GM13977 (cell line): ENCODE results near the gene TAS2R1.

Experiments
- DNase-seq: peaks from one replicate; pipeline ENCODE4 v3.0.0; 2012; ENCODE audit warnings: low spot score
- in situ Hi-C: fragments of 300-500 bp; cut with MboI; formaldehyde crosslinking; loops from one replicate; pipeline ENCODE4 v1.12.0; 2022; ENCODE audit warnings: low sequenced_read_pairs, low pct_unique_long_range_greater_than_20kb, mixed read lengths, inconsistent platforms; ENCODE audit not compliant: unreplicated experiment
- TF ChIP-seq, protein P1 (sequence below): IDR thresholded peaks from 2 replicates; pipeline ENCODE4 v1.5.1; 2012; ENCODE audit warnings: mild to moderate bottlenecking, control low read depth; ENCODE audit not compliant: insufficient read depth; ENCODE audit errors: extremely low read depth, missing control alignments

TAS2R1 gene

DNA sequence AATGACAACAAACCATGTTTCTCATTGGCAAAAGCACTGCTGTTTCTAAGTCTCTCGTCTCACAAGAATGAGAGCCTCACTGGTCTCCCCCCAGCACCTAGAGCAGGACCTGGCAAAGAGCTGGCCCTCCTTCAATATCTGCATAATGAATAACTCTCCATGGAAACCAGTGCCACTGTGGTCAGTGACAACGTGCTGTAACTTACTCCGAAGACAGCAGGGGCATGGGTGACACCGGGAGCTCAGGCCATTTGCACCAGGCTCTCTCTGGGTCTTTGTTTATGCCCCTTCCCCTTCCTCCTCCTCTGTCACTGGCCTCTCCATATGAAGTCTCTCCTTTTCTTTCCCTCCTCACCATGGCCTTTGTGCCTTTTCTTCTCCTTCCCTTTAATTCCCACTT lies 33.3 kb downstream of the TAS2R1 start:
- in situ Hi-C loops = no loop called here
- TF ChIP-seq, protein P1, sequence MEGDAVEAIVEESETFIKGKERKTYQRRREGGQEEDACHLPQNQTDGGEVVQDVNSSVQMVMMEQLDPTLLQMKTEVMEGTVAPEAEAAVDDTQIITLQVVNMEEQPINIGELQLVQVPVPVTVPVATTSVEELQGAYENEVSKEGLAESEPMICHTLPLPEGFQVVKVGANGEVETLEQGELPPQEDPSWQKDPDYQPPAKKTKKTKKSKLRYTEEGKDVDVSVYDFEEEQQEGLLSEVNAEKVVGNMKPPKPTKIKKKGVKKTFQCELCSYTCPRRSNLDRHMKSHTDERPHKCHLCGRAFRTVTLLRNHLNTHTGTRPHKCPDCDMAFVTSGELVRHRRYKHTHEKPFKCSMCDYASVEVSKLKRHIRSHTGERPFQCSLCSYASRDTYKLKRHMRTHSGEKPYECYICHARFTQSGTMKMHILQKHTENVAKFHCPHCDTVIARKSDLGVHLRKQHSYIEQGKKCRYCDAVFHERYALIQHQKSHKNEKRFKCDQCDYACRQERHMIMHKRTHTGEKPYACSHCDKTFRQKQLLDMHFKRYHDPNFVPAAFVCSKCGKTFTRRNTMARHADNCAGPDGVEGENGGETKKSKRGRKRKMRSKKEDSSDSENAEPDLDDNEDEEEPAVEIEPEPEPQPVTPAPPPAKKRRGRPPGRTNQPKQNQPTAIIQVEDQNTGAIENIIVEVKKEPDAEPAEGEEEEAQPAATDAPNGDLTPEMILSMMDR = no peak
- DNase-seq = no peak

- TF ChIP-seq, protein P1 = no peak
- no peak for DNase-seq
- in situ Hi-C loops = no loop called here
These were observed 33.9 kb downstream of the TAS2R1 start for GRCh38 chr5:9596171-9596780.

DNA sequence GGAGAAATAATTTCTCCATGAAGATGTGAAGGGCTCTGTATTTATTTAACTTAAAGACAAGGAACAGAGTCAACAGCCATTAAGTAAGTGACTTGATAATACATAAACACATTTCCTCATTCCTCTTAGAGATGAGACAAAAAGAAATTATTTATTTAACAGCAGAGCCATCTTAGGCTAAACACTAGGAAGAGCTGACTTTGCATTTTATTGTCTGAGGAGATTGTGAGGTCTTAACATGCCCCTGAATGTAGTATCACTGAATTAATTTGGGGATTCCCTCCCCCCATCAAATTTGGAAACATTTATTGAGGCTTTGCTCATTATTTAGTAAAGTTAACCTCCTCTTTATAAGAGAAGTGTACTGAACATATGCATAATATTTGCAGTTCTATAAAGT lies 35.2 kb downstream of the TAS2R1 start:
- DNase-seq = no peak
- in situ Hi-C loops = no loop called here
- TF ChIP-seq, protein P1 = no peak

DNA sequence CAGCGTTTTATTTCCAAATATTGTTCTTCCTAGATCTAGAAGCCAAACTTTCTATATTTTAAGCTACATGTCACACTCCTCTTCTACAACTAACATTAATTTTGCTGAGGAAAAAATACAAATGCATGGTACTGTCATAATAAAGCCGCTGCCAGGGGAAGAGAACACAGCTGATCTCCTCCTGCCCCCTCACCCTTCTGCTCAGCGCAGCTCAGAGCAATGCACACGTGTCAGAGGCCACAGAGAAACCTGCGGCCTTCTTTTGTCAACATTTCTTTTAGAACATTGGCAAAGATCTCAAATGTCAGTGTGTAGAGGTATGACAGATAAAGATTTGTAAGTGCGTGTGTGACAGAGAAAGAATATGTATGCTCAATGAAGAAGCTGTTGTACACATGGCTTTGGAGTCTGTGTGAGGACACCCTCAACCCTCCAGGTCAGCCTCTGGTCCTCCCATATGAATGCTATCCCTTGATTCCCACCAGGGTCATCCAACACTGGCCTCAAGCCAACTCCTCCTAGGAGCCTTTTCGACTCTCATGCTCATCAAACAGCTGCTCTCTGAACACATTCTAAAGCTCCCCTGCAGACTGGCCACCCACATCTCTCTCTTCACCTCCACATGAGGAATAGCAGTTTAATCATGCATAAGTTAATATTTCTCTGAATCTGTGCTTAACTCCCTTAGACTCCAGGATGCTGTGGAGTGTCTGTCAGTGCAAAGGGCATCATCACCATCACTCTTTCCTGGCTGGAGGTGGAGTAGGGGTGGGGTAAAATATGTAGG lies 40.9 kb downstream of the TAS2R1 start:
- TF ChIP-seq, protein P1 = no peak
- DNase-seq = no peak
- in situ Hi-C loops = no loop called here

GRCh38 chr5:9588254-9588653 lies 41.9 kb downstream of the TAS2R1 start:
- TF ChIP-seq, protein P1 = no peak
- in situ Hi-C loops = no loop called here
- DNase-seq = no peak

GRCh38 chr5:9587135-9587534 lies 43.0 kb downstream of the TAS2R1 start:
- in situ Hi-C loops = no loop called here

More at GRCh38 chr5:9587135-9587534, 43.0 kb downstream of the TAS2R1 start:
- TF ChIP-seq, protein P1 = no peak
- no peak for DNase-seq
